OCI-LY7 (cell line): ENCODE measurements around the gene CUX1.

Experiments
- EZH2phosphoT487 ChIP-seq: fragments of 200-600 bp; sonication (generic); IDR thresholded peaks from 2 replicates; pipeline ENCODE4 v1.6.1; 2018; ENCODE audit warnings: low read depth, borderline replicate concordance, mild to moderate bottlenecking, mixed run types, antibody characterized with exemption, low read length, moderate library complexity, mixed read lengths
- TF ChIP-seq, protein P1 (sequence below): fragments of 200-600 bp; sonication (generic); conservative IDR thresholded peaks from 2 replicates; pipeline ENCODE4 v1.5.1; 2014; ENCODE audit warnings: mild to moderate bottlenecking, antibody characterized with exemption, low read length, moderate library complexity, mixed read lengths

DNA sequence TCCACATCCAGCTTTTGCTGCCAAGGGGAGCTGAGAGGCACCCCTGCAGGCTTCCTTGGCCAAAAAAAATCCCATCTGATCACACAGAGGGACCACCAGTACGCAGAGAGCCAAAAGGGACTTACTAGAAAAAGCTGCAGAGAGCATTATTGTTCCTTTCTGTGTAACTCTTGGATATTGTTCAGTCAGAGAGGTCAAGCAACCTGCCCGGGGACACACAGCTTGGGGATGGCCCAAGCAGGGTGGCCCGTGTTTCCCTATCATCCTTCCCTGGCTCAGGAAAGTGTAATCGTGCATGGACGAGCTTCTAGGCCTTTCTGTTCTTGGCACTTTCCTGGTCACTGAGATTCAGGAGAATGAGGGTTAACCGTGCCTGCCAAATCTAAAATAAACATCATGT lies 385.1 kb downstream of the CUX1 start:
- TF ChIP-seq, protein P1, sequence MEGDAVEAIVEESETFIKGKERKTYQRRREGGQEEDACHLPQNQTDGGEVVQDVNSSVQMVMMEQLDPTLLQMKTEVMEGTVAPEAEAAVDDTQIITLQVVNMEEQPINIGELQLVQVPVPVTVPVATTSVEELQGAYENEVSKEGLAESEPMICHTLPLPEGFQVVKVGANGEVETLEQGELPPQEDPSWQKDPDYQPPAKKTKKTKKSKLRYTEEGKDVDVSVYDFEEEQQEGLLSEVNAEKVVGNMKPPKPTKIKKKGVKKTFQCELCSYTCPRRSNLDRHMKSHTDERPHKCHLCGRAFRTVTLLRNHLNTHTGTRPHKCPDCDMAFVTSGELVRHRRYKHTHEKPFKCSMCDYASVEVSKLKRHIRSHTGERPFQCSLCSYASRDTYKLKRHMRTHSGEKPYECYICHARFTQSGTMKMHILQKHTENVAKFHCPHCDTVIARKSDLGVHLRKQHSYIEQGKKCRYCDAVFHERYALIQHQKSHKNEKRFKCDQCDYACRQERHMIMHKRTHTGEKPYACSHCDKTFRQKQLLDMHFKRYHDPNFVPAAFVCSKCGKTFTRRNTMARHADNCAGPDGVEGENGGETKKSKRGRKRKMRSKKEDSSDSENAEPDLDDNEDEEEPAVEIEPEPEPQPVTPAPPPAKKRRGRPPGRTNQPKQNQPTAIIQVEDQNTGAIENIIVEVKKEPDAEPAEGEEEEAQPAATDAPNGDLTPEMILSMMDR: no peak
- no peak for TF ChIP-seq EZH2phosphoT487
